ENCODE measurements around the gene TPD52L1.

GRCh38 chr6:125200941-125201340 lies 47.4 kb downstream of the TPD52L1 start:
- TF ChIP-seq CHD1 (IDR thresholded peaks at IDR 0.05; ENCODE audit: low read depth, low read length) (no peak), CTCF (conservative IDR thresholded peaks at IDR 0.05; ENCODE audit: low read depth, low read length) (no peak), POLR2A (IDR thresholded peaks at IDR 0.05; ENCODE audit: low read depth, low read length) (no peak), SMC3 (IDR thresholded peaks at IDR 0.05; ENCODE audit: low read depth, low read length) (no peak), RAD21 (IDR thresholded peaks at IDR 0.05; ENCODE audit: low read length) (no peak), RFX5 (IDR thresholded peaks at IDR 0.05; ENCODE audit: low read depth, low read length) (no peak), MAZ (IDR thresholded peaks at IDR 0.05; ENCODE audit: borderline replicate concordance, low read depth, low read length) (no peak), BHLHE40 (IDR thresholded peaks at IDR 0.05; ENCODE audit: low read depth, low read length) (no peak), USF2 (IDR thresholded peaks at IDR 0.05; ENCODE audit: low read depth, low read length) (no peak), RCOR1 (IDR thresholded peaks at IDR 0.05; ENCODE audit: insufficient replicate concordance, low read length) (no peak), CEBPB (IDR thresholded peaks at IDR 0.05; ENCODE audit: low read depth, low read length) (no peak), ELK1 (IDR thresholded peaks at IDR 0.05; ENCODE audit: borderline replicate concordance, low read depth, low read length) (no peak), FOS (IDR thresholded peaks at IDR 0.05; ENCODE audit: low read depth, low read length) (no peak)

All from IMR-90 (cell line).